B cell (primary cell): ENCODE results near the gene PAK4. TPM values are rescaled to one million over a fixed set of nuclear protein-coding genes. Genes with fewer than 3 reads are reported as not detected.

Experiments
- ATAC-seq: fragments of 200-7000 bp; cut with Tn5 transposase; one replicate; pipeline ENCODE4 v1.10.0; 2021; ENCODE audit warnings: low read depth, mild to moderate bottlenecking, moderate number of reproducible peaks, moderate library complexity
- CTCF ChIA-PET: fragments of 350-600 bp; sonication (Branson Sonifier 250); formaldehyde crosslinking; loops from one replicate; lab custom pipeline; 2021; ENCODE audit warnings: antibody characterized with exemption, inconsistent platforms; lab: Charles Lee
- POLR2A ChIA-PET: fragments of 350-600 bp; sonication (Branson Sonifier 250); formaldehyde crosslinking; loops from one replicate; lab custom pipeline; 2021; ENCODE audit warnings: antibody characterized with exemption; lab: Charles Lee
- DNase-seq: peaks from one replicate; pipeline ENCODE4 v3.0.0; 2013
- H2AFZ ChIP-seq: 2 replicates; pipeline ENCODE4 v1.6.1; 2012; ENCODE audit warnings: mild to moderate bottlenecking, low read depth, low read length; ENCODE audit not compliant: insufficient read depth, poor library complexity, severe bottlenecking
- H3K27ac ChIP-seq, 2 donors: 1 replicate in 1 of 2; 2 replicates in 1 of 2; pipeline ENCODE4 v1.5.1; 2012 to 2013; ENCODE audit warnings: low read length in 2 of 2, mild to moderate bottlenecking in 2 of 2, moderate library complexity in 1 of 2
- H3K27me3 ChIP-seq, 4 experiments: fragments of 200-600 bp in 1 of 4; sonication (generic) in 1 of 4; replicated peaks in 1 of 4; 1 replicate in 2 of 4; 2 replicates in 2 of 4; pipeline versions ENCODE4 v1.6.1 to v1.7.0; 2013 to 2016; ENCODE audit warnings: low read length in 3 of 4, mild to moderate bottlenecking in 2 of 4, mixed read lengths in 1 of 4, moderate library complexity in 1 of 4; ENCODE audit not compliant: insufficient read depth in 4 of 4, control insufficient read depth in 3 of 4; ENCODE audit errors: control extremely low read depth in 1 of 4
- H3K36me3 ChIP-seq, 2 experiments: replicated peaks in 1 of 2; 1 replicate in 1 of 2; 2 replicates in 1 of 2; pipeline versions ENCODE4 v1.6.1 to v1.7.1; 2013; ENCODE audit warnings: low read length in 1 of 2; ENCODE audit not compliant: insufficient read depth in 2 of 2, control insufficient read depth in 1 of 2; ENCODE audit errors: control extremely low read depth in 1 of 2, extremely low read depth in 1 of 2
- H3K4me1 ChIP-seq, 2 donors: fragments of 200-600 bp in 1 of 2; sonication (generic) in 1 of 2; 1 replicate in 1 of 2; 2 replicates in 1 of 2; pipeline versions ENCODE4 v1.5.1 to v1.6.1; 2013 to 2017; ENCODE audit warnings: low read length in 2 of 2; ENCODE audit not compliant: control insufficient read depth in 2 of 2, insufficient read depth in 2 of 2
- H3K4me2 ChIP-seq: replicated peaks from 2 replicates; pipeline ENCODE3; 2012; ENCODE audit warnings: mild to moderate bottlenecking, low read depth, low read length; ENCODE audit not compliant: poor library complexity, severe bottlenecking
- H3K4me3 ChIP-seq, 5 experiments: fragments of 200-600 bp in 1 of 5; sonication (generic) in 1 of 5; 1 replicate in 3 of 5; 2 replicates in 2 of 5; pipeline versions ENCODE4 v1.5.1 to v1.7.0; 2011 to 2016; ENCODE audit warnings: low read length in 4 of 5, mild to moderate bottlenecking in 4 of 5, low read depth in 2 of 5, control low read depth in 1 of 5, moderate library complexity in 1 of 5; ENCODE audit not compliant: insufficient read depth in 1 of 5; ENCODE audit errors: control extremely low read depth in 1 of 5, extremely low read depth in 1 of 5
- H3K79me2 ChIP-seq: fragments of 200-600 bp; sonication (generic); one replicate; pipeline ENCODE4 v1.6.0; 2016; ENCODE audit warnings: low read length; ENCODE audit not compliant: control insufficient read depth, insufficient read depth
- H3K9ac ChIP-seq: fragments of 200-600 bp; sonication (generic); 2 replicates; pipeline ENCODE4 v1.6.1; 2017; ENCODE audit warnings: mild to moderate bottlenecking, low read length, moderate library complexity
- H3K9me3 ChIP-seq, 3 donors: one replicate each; pipeline versions ENCODE4 v1.6.1 to v1.7.1; 2013; ENCODE audit warnings: low read length in 2 of 3; ENCODE audit not compliant: control insufficient read depth in 2 of 3, insufficient read depth in 1 of 3; ENCODE audit errors: control extremely low read depth in 1 of 3
- H4K20me1 ChIP-seq: 2 replicates; pipeline ENCODE4 v1.6.0; 2012; ENCODE audit warnings: mild to moderate bottlenecking, low read length; ENCODE audit not compliant: insufficient read depth, control insufficient read depth, poor library complexity, severe bottlenecking
- H3K27ac Mint-ChIP-seq: one replicate; pipeline ENCODE4 v1.8.0; 2021; ENCODE audit warnings: mixed read lengths
- H3K27me3 Mint-ChIP-seq: one replicate; pipeline ENCODE4 v1.8.0; 2021; ENCODE audit warnings: mixed read lengths
- H3K4me1 Mint-ChIP-seq: one replicate; pipeline ENCODE4 v1.8.0; 2021; ENCODE audit warnings: mixed read lengths
- H3K4me3 Mint-ChIP-seq: one replicate; pipeline ENCODE4 v1.8.0; 2021; ENCODE audit warnings: mixed read lengths
- H3K9me3 Mint-ChIP-seq: one replicate; pipeline ENCODE4 v1.8.0; 2022; ENCODE audit warnings: mixed read lengths; ENCODE audit not compliant: insufficient read depth
- EZH2 ChIP-seq: IDR thresholded peaks from 2 replicates; pipeline ENCODE4 v1.6.1; 2012; ENCODE audit warnings: borderline replicate concordance, low read depth, mild to moderate bottlenecking, moderate library complexity, low read length; ENCODE audit not compliant: insufficient read depth, poor library complexity, severe bottlenecking
- WGBS: methylation state at CpG from one replicate; pipeline ENCODE4 v1.1.5; 2013; ENCODE audit warnings: missing lambda C conversion rate; ENCODE audit not compliant: insufficient coverage; 5-methylcytosine and 5-hydroxymethylcytosine counted together
- intact Hi-C: fragments of 100-400 bp; cut with micrococcal nuclease; formaldehyde crosslinking; loops from one replicate; pipeline ENCODE4 v1.10.0; 2022
- polyA plus RNA-seq: library from polyadenylated mRNA; depleted of rRNA; stranded (reverse); fragments of >200 nt; gene quantifications from 2 replicates; pipeline ENCODE4 v1.2.3, GENCODE V29; 2012
- total RNA-seq, 2 donors: library from RNA; stranded (reverse); fragments of 120-200 nt in 1 of 2; gene quantifications; 1 replicate in 1 of 2; 2 replicates in 1 of 2; pipeline versions ENCODE4 v1.2.3 to v1.2.4, GENCODE V29; 2013 to 2022
- TF ChIP-seq, protein P1 (sequence below): fragments of 200-600 bp; IDR thresholded peaks from one replicate; pipeline ENCODE4 v1.8.0; 2022; ENCODE audit warnings: antibody characterized with exemption, mild to moderate bottlenecking

Gene PAK4
- total and polyA plus RNA-seq, 2 donors (not counting 1 experiment from before 2014, with no cell fraction given): 12.0 to 23.3 TPM

DNA sequence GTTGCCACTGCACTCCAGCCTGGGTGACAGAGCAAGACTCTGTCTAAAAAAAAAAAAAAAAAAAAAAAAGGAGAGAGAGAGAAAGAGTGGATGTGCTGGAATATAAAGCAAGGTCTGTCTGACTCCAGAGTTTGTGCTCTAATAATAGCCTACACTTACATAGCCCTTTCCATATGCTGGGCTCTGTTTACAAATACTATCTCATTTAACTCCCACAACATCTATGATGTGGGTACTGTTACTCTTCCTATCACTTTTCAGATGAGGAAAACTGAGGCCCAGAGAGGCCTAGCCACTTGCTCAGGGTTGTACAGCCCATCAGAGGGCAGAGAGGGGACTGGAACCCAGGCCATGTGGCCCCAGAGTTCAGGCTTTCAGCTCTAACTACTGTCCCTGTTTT lies 15.9 kb upstream of the PAK4 start:
- ChIA-PET CTCF (interaction anchor here (0.6 to 6.4 kb wide), 12 partner anchors 10 to 563 kb away, joined by 3 to 39 read pairs (median 6); partner anchors contain the start of genes EID2B and GMFG), POLR2A (interaction anchor here (0.7 kb wide), 1 partner anchor 9 kb away, joined by 16 read pairs; no protein-coding TSS in a partner anchor)
- no peaks in the 10 kb centered on the region for H3K79me2 ChIP-seq
- no peak overlapping the region for H3K9ac ChIP-seq
- Mint-ChIP-seq H3K4me1 (no peaks in the 10 kb centered on the region), H3K9me3 (no peaks in the 10 kb centered on the region), H3K27me3 (peaks cover 24% of the 10 kb centered on the region), H3K4me3 (no peak overlapping the region), H3K27ac (peak overlapping the region; percentile 32)
- peaks cover 0 to 8% (median 3%) of the 10 kb centered on the region in 4 experiments for H3K27me3 ChIP-seq
- no peak overlapping the region for H2AFZ ChIP-seq
- H4K20me1 ChIP-seq: no peaks in the 10 kb centered on the region
- H3K36me3 ChIP-seq: no peaks in the 10 kb centered on the region
- H3K9me3 ChIP-seq: no peaks in the 10 kb centered on the region
- H3K27ac ChIP-seq: no peak overlapping the region
- TF ChIP-seq EZH2: no peak
- TF ChIP-seq, protein P1, sequence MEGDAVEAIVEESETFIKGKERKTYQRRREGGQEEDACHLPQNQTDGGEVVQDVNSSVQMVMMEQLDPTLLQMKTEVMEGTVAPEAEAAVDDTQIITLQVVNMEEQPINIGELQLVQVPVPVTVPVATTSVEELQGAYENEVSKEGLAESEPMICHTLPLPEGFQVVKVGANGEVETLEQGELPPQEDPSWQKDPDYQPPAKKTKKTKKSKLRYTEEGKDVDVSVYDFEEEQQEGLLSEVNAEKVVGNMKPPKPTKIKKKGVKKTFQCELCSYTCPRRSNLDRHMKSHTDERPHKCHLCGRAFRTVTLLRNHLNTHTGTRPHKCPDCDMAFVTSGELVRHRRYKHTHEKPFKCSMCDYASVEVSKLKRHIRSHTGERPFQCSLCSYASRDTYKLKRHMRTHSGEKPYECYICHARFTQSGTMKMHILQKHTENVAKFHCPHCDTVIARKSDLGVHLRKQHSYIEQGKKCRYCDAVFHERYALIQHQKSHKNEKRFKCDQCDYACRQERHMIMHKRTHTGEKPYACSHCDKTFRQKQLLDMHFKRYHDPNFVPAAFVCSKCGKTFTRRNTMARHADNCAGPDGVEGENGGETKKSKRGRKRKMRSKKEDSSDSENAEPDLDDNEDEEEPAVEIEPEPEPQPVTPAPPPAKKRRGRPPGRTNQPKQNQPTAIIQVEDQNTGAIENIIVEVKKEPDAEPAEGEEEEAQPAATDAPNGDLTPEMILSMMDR: no peak
- DNase-seq (no peak), ATAC-seq (no peak)
- no peaks in the 10 kb centered on the region for H3K4me1 ChIP-seq
- intact Hi-C loops: loop anchor here (1.0 kb wide), 2 partner anchors 219 to 423 kb away; partner anchors contain the start of gene EID2B
- no peak overlapping the region for H3K4me3 ChIP-seq
- no peak overlapping the region for H3K4me2 ChIP-seq

DNA sequence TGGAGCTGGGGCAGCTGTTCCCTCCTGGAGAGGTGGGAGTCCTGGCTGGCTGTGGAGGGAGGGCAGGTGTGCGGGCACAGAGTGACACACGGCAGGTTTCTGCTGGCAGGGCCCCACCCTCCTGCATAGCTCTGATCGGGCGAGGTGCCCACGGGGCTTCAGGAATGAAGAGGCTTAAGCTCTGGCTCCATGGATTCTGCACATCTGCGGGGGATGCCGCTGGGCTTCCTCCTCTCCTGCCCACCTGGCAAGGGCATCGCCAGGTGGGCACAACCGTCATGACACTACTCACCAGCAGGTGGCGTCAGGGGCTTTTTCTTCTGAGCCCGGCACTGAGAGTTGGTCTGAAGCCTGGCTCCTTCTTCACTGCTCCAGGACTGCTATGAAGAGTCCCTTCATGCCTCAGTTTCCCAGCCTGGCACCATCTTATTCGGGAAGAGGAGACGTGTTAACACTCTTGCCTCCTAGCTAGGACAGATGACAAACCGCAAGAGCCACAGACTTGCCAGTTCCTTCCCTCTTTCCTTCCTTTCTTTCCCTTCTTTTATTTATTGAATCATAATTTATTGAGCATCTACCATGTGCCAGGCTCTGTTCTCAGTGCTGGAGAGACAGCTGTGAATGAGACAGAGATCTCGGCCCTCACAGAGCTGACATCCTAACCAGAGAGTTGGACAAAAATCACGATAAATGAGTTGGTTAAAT lies 15.2 kb upstream of the PAK4 start:
- Histone ChIP-seq H3K9ac (no peak overlapping the region), H3K4me3 (no peak overlapping the region), H4K20me1 (no peaks in the 10 kb centered on the region), H3K79me2 (no peaks in the 10 kb centered on the region), H3K4me1 (no peaks in the 10 kb centered on the region), H3K36me3 (no peaks in the 10 kb centered on the region), H3K9me3 (no peaks in the 10 kb centered on the region), H3K27me3 (peaks cover 0 to 8% (median 3%) of the 10 kb centered on the region in 4 experiments), H3K4me2 (no peak overlapping the region), H3K27ac (no peak overlapping the region), H2AFZ (peak overlapping the region; percentile 64)
- Mint-ChIP-seq H3K27ac (no peak overlapping the region), H3K27me3 (peaks cover 28% of the 10 kb centered on the region), H3K4me3 (no peak overlapping the region), H3K9me3 (no peaks in the 10 kb centered on the region), H3K4me1 (no peaks in the 10 kb centered on the region)
- TF ChIP-seq EZH2: no peak
- TF ChIP-seq, protein P1: peak; percentile 89
- 26% methylated on average over 15 of the region's 16 CpGs for whole genome bisulfite sequencing
- intact Hi-C loops: loop anchor here (1.0 kb wide), 2 partner anchors 218 to 422 kb away; partner anchors contain the start of gene EID2B
- ChIA-PET POLR2A (no interaction called here), CTCF (interaction anchor here (0.5 to 6.4 kb wide), 9 partner anchors 9 to 562 kb away, joined by 3 to 39 read pairs (median 7); partner anchors contain the start of gene EID2B)
- peak; percentile 77 for DNase-seq
- peak; percentile 85 for ATAC-seq
